H1 (cell line): Measurements from ENCODE around the gene COPA. TPM values are rescaled to one million over a fixed set of nuclear protein-coding genes. Genes with fewer than 3 reads are reported as not detected.
A peak's percentile ranks its signal among the peaks of the same experiment; 100 is the strongest.

ENCODE experiments used
- CTCF ChIA-PET: fragments of 300-600 bp; sonication (Branson Sonifier 250); formaldehyde crosslinking; loops from one replicate; lab custom pipeline; 2021; ENCODE audit not compliant: partially characterized antibody; lab: Charles Lee
- POLR2A ChIA-PET: fragments of 300-600 bp; sonication (Branson Sonifier 250); formaldehyde crosslinking; loops from one replicate; lab custom pipeline; 2021; ENCODE audit warnings: inconsistent platforms; ENCODE audit not compliant: partially characterized antibody; lab: Charles Lee
- DNase-seq, 2 experiments: peaks; one replicate each; pipeline versions ENCODE4 v3.0.0 to v3.0.0-alpha.2; 2010 to 2022; ENCODE audit warnings: low spot score in 2 of 2, low read depth in 1 of 2, mixed read lengths in 1 of 2
- FAIRE-seq: peaks from 2 replicates; lab custom pipeline; 2011; peaks lifted over from hg19 to GRCh38; lab: Jason Lieb, UNC
- H2AFZ ChIP-seq: 2 replicates; pipeline ENCODE4 v1.8.1; 2012; ENCODE audit warnings: low read length, inconsistent platforms
- H2AK5ac ChIP-seq: 2 replicates; pipeline ENCODE4 v1.6.1; 2013; ENCODE audit warnings: low read depth, low read length
- H2BK120ac ChIP-seq: replicated peaks from 2 replicates; pipeline ENCODE3; 2013; ENCODE audit warnings: low read depth, low read length, inconsistent platforms
- H2BK12ac ChIP-seq: 2 replicates; pipeline ENCODE4 v1.6.1; 2013; ENCODE audit warnings: low read depth, low read length
- H2BK15ac ChIP-seq: 2 replicates; pipeline ENCODE4 v1.6.1; 2013; ENCODE audit warnings: low read length
- H2BK20ac ChIP-seq: 2 replicates; pipeline ENCODE4 v1.6.1; 2013; ENCODE audit warnings: low read length
- H2BK5ac ChIP-seq: 2 replicates; pipeline ENCODE4 v1.6.1; 2013; ENCODE audit warnings: low read depth, low read length
- H3K14ac ChIP-seq: 2 replicates; pipeline ENCODE4 v1.6.1; 2013; ENCODE audit warnings: inconsistent platforms; ENCODE audit not compliant: insufficient read length
- H3K18ac ChIP-seq: 2 replicates; pipeline ENCODE4 v1.6.1; 2013; ENCODE audit warnings: low read length; ENCODE audit errors: extremely low read depth
- H3K23ac ChIP-seq: 2 replicates; pipeline ENCODE4 v1.6.1; 2013; ENCODE audit warnings: inconsistent platforms; ENCODE audit not compliant: insufficient read length
- H3K23me2 ChIP-seq: 2 replicates; pipeline ENCODE4 v1.6.1; 2013; ENCODE audit warnings: low read depth, low read length
- H3K27ac ChIP-seq: 2 replicates; pipeline ENCODE4 v1.6.1; 2011; ENCODE audit warnings: low read depth, low read length, inconsistent platforms
- H3K27me3 ChIP-seq, 4 experiments: replicated peaks in 1 of 4; 1 replicate in 1 of 4; 2 replicates in 3 of 4; pipeline versions ENCODE4 v1.6.1 to v1.8.1; 2011 to 2013; ENCODE audit warnings: low read length in 3 of 4, mild to moderate bottlenecking in 3 of 4, inconsistent platforms in 2 of 4, mixed read lengths in 2 of 4, moderate library complexity in 1 of 4; ENCODE audit not compliant: control insufficient read depth in 3 of 4, insufficient read depth in 3 of 4; ENCODE audit errors: extremely low read depth in 1 of 4
- H3K36me3 ChIP-seq, 4 experiments: 2 replicates each; pipeline versions ENCODE4 v1.6.1 to v1.8.1; 2011 to 2013; ENCODE audit warnings: mild to moderate bottlenecking in 4 of 4, low read length in 3 of 4, moderate library complexity in 2 of 4, control low read depth in 1 of 4, inconsistent platforms in 1 of 4; ENCODE audit not compliant: insufficient read depth in 4 of 4, control insufficient read depth in 2 of 4
- H3K4ac ChIP-seq: replicated peaks from 2 replicates; pipeline ENCODE3; 2013; ENCODE audit warnings: low read length, low read depth, mixed read lengths, inconsistent platforms; ENCODE audit not compliant: insufficient read length
- H3K4me1 ChIP-seq, 4 experiments: replicated peaks in 1 of 4; 1 replicate in 1 of 4; 2 replicates in 3 of 4; pipeline versions ENCODE4 v1.6.1 to v1.8.1; 2011 to 2013; ENCODE audit warnings: low read length in 3 of 4, inconsistent platforms in 2 of 4, mixed read lengths in 1 of 4; ENCODE audit not compliant: insufficient read depth in 4 of 4, control insufficient read depth in 3 of 4
- H3K4me2 ChIP-seq, 2 experiments: 2 replicates each; pipeline versions ENCODE4 v1.6.1 to v1.8.1; 2011 to 2013; ENCODE audit warnings: low read depth in 2 of 2, low read length in 2 of 2, control low read depth in 1 of 2, inconsistent platforms in 1 of 2, mild to moderate bottlenecking in 1 of 2; ENCODE audit not compliant: insufficient read depth in 1 of 2
- H3K4me3 ChIP-seq, 4 experiments: fragments of 200-600, 300-600 bp in 1 of 4; sonication (generic), shearing (Covaris generic), sonication (Bioruptor Twin) in 1 of 4; 2 replicates each; pipeline versions ENCODE4 v1.5.1 to v1.8.1; 2011 to 2016; ENCODE audit warnings: low read length in 4 of 4, low read depth in 3 of 4, control low read depth in 2 of 4, inconsistent platforms in 2 of 4, mild to moderate bottlenecking in 2 of 4, mixed read lengths in 1 of 4, moderate library complexity in 1 of 4; ENCODE audit not compliant: insufficient read depth in 2 of 4; ENCODE audit errors: extremely low read depth in 1 of 4
- H3K56ac ChIP-seq: replicated peaks from 2 replicates; pipeline ENCODE3; 2013; ENCODE audit warnings: low read depth, mild to moderate bottlenecking, mixed read lengths, low read length, inconsistent platforms; ENCODE audit not compliant: insufficient read length
- H3K79me1 ChIP-seq: 2 replicates; pipeline ENCODE4 v1.6.1; 2013; ENCODE audit warnings: low read depth, low read length, control low read depth
- H3K79me2 ChIP-seq, 2 experiments: 2 replicates each; pipeline versions ENCODE4 v1.6.1 to v1.8.1; 2012 to 2013; ENCODE audit warnings: low read length in 2 of 2, mild to moderate bottlenecking in 2 of 2, inconsistent platforms in 1 of 2; ENCODE audit not compliant: insufficient read depth in 2 of 2, control insufficient read depth in 1 of 2
- H3K9ac ChIP-seq, 4 experiments: replicated peaks in 1 of 4; 1 replicate in 1 of 4; 2 replicates in 3 of 4; pipeline versions ENCODE4 v1.6.1 to v1.8.1; 2011 to 2013; ENCODE audit warnings: low read depth in 3 of 4, low read length in 3 of 4, control low read depth in 2 of 4, mild to moderate bottlenecking in 2 of 4, moderate library complexity in 2 of 4, inconsistent platforms in 1 of 4; ENCODE audit errors: extremely low read depth in 1 of 4
- H3K9me3 ChIP-seq, 2 experiments: 2 replicates each; pipeline versions ENCODE4 v1.6.1 to v1.8.1; 2012 to 2013; ENCODE audit warnings: mild to moderate bottlenecking in 2 of 2, moderate library complexity in 2 of 2, control low read depth in 1 of 2, inconsistent platforms in 1 of 2, low read depth in 1 of 2, low read length in 1 of 2, mixed read lengths in 1 of 2; ENCODE audit not compliant: insufficient read depth in 2 of 2
- H4K20me1 ChIP-seq, 2 experiments: replicated peaks in 1 of 2; 2 replicates each; pipeline versions ENCODE3 to v1.8.1; 2011 to 2013; ENCODE audit warnings: inconsistent platforms in 2 of 2, low read length in 2 of 2, mild to moderate bottlenecking in 1 of 2; ENCODE audit not compliant: insufficient read depth in 2 of 2, control insufficient read depth in 1 of 2
- H4K5ac ChIP-seq: 2 replicates; pipeline ENCODE4 v1.6.1; 2013; ENCODE audit warnings: low read length, low read depth, mixed read lengths, inconsistent platforms; ENCODE audit not compliant: insufficient read length
- H4K8ac ChIP-seq: 2 replicates; pipeline ENCODE4 v1.8.0; 2013; ENCODE audit warnings: mild to moderate bottlenecking, moderate library complexity, low read length, inconsistent platforms; ENCODE audit not compliant: insufficient read depth; ENCODE audit errors: extremely low read depth
- H4K91ac ChIP-seq: replicated peaks from 2 replicates; pipeline ENCODE3; 2013; ENCODE audit warnings: low read length, mixed read lengths, inconsistent platforms; ENCODE audit not compliant: insufficient read length
- CEBPB ChIP-seq: IDR thresholded peaks from 2 replicates; pipeline ENCODE4 v1.6.1; 2012; ENCODE audit warnings: low read depth, low read length
- FOSL1 ChIP-seq: IDR thresholded peaks from 2 replicates; pipeline ENCODE4 v1.6.1; 2011; ENCODE audit warnings: mild to moderate bottlenecking, low read depth, low read length, moderate library complexity; ENCODE audit not compliant: insufficient read depth
- TAF1 ChIP-seq: IDR thresholded peaks from 2 replicates; pipeline ENCODE4 v1.6.1; 2011; ENCODE audit warnings: mild to moderate bottlenecking, low read depth, low read length
- ZNF274 ChIP-seq: IDR thresholded peaks from 2 replicates; pipeline ENCODE4 v1.7.0; 2012; ENCODE audit warnings: low read length, borderline replicate concordance; ENCODE audit errors: extremely low read depth
- WGBS, 2 experiments: shearing (Covaris generic) in 1 of 2; methylation state at CpG; one replicate each; pipeline versions ENCODE4 v1.1.6 to v1.1.7; 2013 to 2015; ENCODE audit warnings: low lambda C conversion rate in 2 of 2, mixed read lengths in 2 of 2, inconsistent platforms in 1 of 2, low coverage in 1 of 2, missing lambda C conversion rate in 1 of 2; ENCODE audit not compliant: insufficient replicate concordance in 2 of 2, insufficient coverage in 1 of 2, insufficient read length in 1 of 2; ENCODE audit errors: extremely low coverage in 1 of 2, missing lambda C conversion rate in 1 of 2; 5-methylcytosine and 5-hydroxymethylcytosine counted together
- polyA plus RNA-seq, 7 experiments: library from polyadenylated mRNA; depleted of rRNA in 3 of 7; stranded (reverse) in 5 of 7; unstranded in 2 of 7; fragments of >200 nt in 5 of 7; fragments of 200-250 nt in 2 of 7; gene quantifications; 1 replicate in 5 of 7; 2 replicates in 1 of 7; 4 replicates in 1 of 7; pipeline versions ENCODE4 v1.2.1 to v1.2.3, GENCODE V29; 2011 to 2013; ENCODE audit warnings: missing spikeins in 2 of 7, mixed read lengths in 2 of 7
- total RNA-seq: library from RNA; stranded (reverse); fragmentation: NEBNext Ultra II Directional; extraction: Animal tissue kit (Norgen Biotek cat#: 25700); gene quantifications from 2 replicates; pipeline ENCODE4 v1.2.1, GENCODE V29; 2021

COPA gene
- total and polyA plus RNA-seq, 2 of the 8 experiments (the other 6 are each of a cell fraction or from before 2014, with no cell fraction given), result 78.2 to 115 TPM

- H3K4me3 ChIP-seq, result no peak overlapping the region
- H3K79me1 ChIP-seq, result no peaks in the 10 kb centered on the region
- TF ChIP-seq ZNF274, result no peak
- peak; percentile 83 for TF ChIP-seq CEBPB
- no peak for TF ChIP-seq FOSL1
- TF ChIP-seq TAF1, result 0 out of 2 replicates have a peak, but pooled peaks have one; percentile 4
- no peak overlapping the region for H3K23ac ChIP-seq
- no peaks in the 10 kb centered on the region for H3K9me3 ChIP-seq
- H4K5ac ChIP-seq, result peak overlapping the region; percentile 59
- H3K4me1 ChIP-seq, result peaks cover 3 to 8% (median 4%) of the 10 kb centered on the region in 4 experiments; a peak in 6 of 7 replicates
- 0 out of 7 replicates have a peak overlapping the region, but pooled peaks of 1 of the 4 experiments have one; percentile 13 for H3K9ac ChIP-seq
- FAIRE-seq (no peak), DNase-seq (no peak)
- no peak overlapping the region; the same call in 1 of the 2 replicates for H2BK15ac ChIP-seq
- H2AFZ ChIP-seq, result no peak overlapping the region
- H3K79me2 ChIP-seq, result no peaks in the 10 kb centered on the region
- peak overlapping the region; percentile 83 for H3K4ac ChIP-seq
- peak overlapping the region; percentile 18 for H2BK120ac ChIP-seq
- H2BK20ac ChIP-seq, result peak overlapping the region; percentile 80; the same call in 1 of the 2 replicates
- H4K91ac ChIP-seq, result peak overlapping the region; percentile 67
- 73% methylated on average over 7 of the region's 9 CpGs; no CpG with 5 or more reads in 1 of the 2 experiments for WGBS, 2 experiments
- 0 out of 2 replicates have a peak, but pooled peaks cover 1% of the 10 kb centered on the region for H3K23me2 ChIP-seq
- H3K27ac ChIP-seq, result peak overlapping the region; percentile 8; the same call in 1 of the 2 replicates
- H3K27me3 ChIP-seq, result no peaks in the 10 kb centered on the region
- no peak overlapping the region for H3K14ac ChIP-seq
- peaks cover 2 to 13% (median 9%) of the 10 kb centered on the region in 4 experiments for H3K36me3 ChIP-seq
- H2AK5ac ChIP-seq, result no peak overlapping the region
- peak overlapping the region; percentile 97 for H2BK12ac ChIP-seq
- POLR2A ChIA-PET, result interaction anchor here (0.6 to 17.2 kb wide), 15 partner anchors 10 to 319 kb away, joined by 3 to 244 read pairs (median 5); partner anchors contain the start of genes DCAF8, NCSTN, PEX19 and VANGL2
- H3K18ac ChIP-seq, result peak overlapping the region; percentile 33
- H4K8ac ChIP-seq, result no peak overlapping the region; the same call in 1 of the 2 replicates
- H3K4me2 ChIP-seq, result no peak overlapping the region
- CTCF ChIA-PET, result interaction anchor here (0.8 to 26.0 kb wide), 10 partner anchors 9 to 108 kb away, joined by 3 to 683 read pairs (median 5); no protein-coding TSS in a partner anchor
- H3K56ac ChIP-seq, result peak overlapping the region; percentile 42
- peak overlapping the region; percentile 95 for H2BK5ac ChIP-seq
- no peaks in the 10 kb centered on the region for H4K20me1 ChIP-seq
These were observed 19.3 kb upstream of the COPA start for GRCh38 chr1:160362168-160362957.
